Erythroblast (primary cell): ENCODE data around the gene XPNPEP3.

ENCODE experiments used
- GATA1 ChIP-seq: IDR thresholded peaks from 2 replicates; pipeline ENCODE4 v1.6.1; 2011; ENCODE audit warnings: low read depth, mild to moderate bottlenecking, control low read depth, low read length, moderate library complexity
- POLR2A ChIP-seq: IDR thresholded peaks from 2 replicates; pipeline ENCODE4 v1.6.1; 2011; ENCODE audit warnings: mild to moderate bottlenecking, low read length

DNA sequence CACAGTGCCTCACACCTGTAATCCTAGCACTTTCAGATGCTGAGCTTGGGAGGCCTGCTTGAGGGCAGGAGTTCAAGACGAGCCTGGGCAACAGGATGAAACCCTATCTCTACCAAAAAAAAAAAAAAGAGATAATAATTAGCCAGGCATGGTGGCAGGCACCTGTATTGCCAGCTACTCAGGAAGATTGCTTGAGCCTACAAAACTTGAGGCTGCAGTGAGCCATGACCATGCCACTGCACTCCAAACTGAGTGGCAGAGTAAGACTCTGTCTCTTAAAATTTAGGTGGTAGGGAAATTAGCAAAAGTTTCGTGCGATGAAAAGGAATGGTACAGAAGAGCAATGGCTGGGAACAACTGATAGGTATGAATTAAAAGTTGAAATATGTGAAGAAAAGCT, 18.5 kb upstream of the XPNPEP3 start:
- no peak for TF ChIP-seq POLR2A
- TF ChIP-seq GATA1, result no peak
